NCI-H2107 (cell line): Measurements from ENCODE around the gene HECTD4.
A peak's percentile ranks its signal among the peaks of the same experiment; 100 is the strongest.

Experiments used
- DNase-seq: peaks from one replicate; lab custom pipeline; 2025; lab: John Stamatoyannopoulos, UW

HECTD4 gene

GRCh38 chr12:112321245-112321644 lies 61.0 kb downstream of the HECTD4 start:
- DNase-seq, result no peak

DNA sequence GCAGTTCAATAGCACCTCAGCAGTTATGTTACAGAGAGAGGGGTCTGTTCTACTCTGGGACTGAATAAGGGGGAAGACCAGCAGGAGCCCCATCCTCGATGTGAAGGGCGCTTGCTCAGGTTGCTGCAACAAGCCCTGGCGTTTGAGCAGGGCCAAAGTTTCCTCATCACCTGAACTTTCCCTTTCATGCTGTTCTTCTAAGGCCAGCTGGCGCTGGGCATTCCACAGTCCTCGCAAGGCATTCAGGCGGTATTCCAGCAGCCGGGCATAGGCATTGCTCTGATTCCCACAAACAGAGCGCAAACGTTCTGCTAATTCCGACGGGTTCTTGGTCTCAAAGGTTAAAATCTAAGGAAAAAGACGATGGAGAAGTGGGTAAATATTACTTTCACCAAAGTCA lies 62.8 kb downstream of the HECTD4 start:
- DNase-seq, result no peak

GRCh38 chr12:112317481-112317880 lies 64.8 kb downstream of the HECTD4 start:
- DNase-seq, result no peak

- DNase-seq, result peak; percentile 13
Observed at GRCh38 chr12:112314981-112315380, 67.2 kb downstream of the HECTD4 start.

DNA sequence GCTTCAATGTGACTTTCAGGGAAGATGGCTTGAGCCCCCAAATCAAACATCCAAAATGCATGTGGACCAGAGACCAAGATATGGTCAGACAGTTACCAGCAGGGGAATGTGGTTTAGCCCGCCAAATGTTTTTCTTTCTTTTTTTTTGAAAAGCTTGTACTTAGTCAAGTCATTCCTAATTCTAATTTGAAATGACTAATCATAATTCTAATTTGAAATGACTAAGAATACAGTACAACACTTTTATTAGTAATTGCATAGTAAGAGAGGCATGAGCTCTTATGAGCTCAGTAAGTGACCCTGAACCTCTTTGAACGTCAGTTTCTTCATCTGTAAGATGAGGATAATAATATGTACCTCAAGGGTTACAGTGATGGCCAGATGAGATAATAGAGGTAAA lies 72.4 kb downstream of the HECTD4 start:
- no peak for DNase-seq

GRCh38 chr12:112308652-112309051 lies 73.6 kb downstream of the HECTD4 start:
- DNase-seq, result no peak

DNA sequence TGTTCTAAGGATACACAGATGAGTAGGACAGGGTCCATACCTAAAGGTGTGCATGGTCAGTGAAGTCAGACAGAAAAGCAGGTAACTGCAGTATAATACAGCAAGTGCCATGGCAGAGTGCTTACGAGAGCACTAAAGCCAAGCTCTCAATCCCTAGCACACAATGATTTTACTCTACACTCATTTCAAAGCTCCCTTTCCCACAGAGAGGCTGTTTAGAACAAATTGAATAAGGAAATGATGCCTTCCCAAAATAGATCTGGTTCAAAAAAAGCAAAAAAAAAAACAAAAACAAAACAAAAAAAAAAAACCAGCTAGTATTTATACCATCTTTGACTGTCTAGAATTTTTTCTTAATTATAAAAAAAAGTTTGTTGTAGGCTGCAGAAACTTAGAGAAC lies 74.1 kb downstream of the HECTD4 start:
- DNase-seq, result no peak

DNA sequence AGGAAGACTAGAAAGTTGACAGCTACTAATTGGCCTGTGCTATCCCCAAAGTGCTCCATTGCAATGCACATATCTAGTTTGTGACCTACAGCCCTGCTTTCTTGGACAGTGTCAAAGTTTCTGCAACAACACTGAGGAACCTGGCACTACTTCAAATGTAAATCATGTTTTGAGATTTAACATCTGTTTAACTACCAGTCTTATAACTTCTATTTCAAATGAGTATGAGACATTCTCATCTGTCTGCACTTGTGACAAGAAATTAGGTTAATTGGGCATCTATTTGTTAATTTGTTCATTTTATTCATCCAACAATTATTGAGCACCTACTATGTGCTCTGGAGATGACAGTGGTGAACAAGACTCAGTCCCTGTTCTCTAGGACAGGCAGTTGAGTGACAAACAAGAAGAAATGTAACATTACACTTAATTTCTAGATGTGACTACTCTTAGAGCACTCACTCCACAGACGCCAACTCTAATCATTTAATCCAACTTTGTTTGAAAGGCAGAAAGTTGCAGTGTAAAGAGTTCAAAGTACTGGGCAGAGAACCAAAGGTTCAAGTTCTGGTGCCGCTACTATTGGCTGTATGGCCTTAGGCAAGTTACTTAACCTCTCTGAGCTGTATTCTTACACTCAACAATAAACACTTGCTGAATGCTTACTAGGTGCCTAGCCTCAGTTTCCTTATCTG lies 74.8 kb downstream of the HECTD4 start:
- DNase-seq, result no peak

DNA sequence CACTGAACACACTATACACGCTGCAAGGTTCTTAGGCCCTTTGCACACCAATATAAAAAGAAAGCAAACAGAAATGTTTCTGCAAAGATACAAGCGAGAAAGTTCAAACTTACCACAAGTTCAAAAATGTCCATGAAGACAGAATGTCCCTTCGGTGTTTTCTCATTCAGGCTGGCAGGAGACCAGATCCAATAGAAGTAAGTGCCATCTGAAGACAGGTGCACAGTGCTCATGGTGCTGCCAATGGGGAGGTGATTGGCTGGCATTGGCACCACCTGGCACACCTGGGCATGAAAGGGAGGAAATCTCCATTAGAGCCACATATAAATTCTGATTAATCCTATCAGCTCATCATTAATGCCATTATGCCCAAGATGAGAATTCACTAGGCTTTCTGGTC lies 76.3 kb downstream of the HECTD4 start:
- DNase-seq, result no peak

- no peak for DNase-seq
Observed at GRCh38 chr12:112304436-112304835, 77.8 kb downstream of the HECTD4 start.

GRCh38 chr12:112303799-112304198 lies 78.4 kb downstream of the HECTD4 start:
- no peak for DNase-seq

- DNase-seq, result no peak
Observed at GRCh38 chr12:112303004-112303403, 79.2 kb downstream of the HECTD4 start.

GRCh38 chr12:112299704-112300103 lies 82.5 kb downstream of the HECTD4 start:
- no peak for DNase-seq

GRCh38 chr12:112297188-112297587 lies 85.0 kb downstream of the HECTD4 start:
- no peak for DNase-seq

- DNase-seq, result no peak
Observed at GRCh38 chr12:112296183-112296582, 86.0 kb downstream of the HECTD4 start.

DNA sequence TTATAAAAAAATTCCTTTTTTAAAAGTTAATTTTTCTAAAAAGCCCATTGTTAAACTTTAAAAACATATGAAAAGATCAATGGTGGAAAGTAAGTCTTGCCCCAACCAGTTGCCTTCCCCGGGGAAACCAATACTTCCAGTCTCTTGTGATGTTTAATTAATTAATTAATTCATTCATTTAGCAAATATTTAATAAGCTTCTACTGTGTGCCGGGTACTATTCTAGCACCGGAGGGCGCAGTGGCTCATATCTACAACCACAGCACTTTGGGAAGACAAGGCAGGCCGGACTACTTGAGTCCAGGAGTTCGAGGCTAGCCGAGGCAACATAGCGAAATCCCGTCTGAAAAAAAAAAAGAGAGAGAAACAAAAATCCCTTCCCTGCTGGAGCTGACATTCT lies 87.4 kb downstream of the HECTD4 start:
- no peak for DNase-seq

DNA sequence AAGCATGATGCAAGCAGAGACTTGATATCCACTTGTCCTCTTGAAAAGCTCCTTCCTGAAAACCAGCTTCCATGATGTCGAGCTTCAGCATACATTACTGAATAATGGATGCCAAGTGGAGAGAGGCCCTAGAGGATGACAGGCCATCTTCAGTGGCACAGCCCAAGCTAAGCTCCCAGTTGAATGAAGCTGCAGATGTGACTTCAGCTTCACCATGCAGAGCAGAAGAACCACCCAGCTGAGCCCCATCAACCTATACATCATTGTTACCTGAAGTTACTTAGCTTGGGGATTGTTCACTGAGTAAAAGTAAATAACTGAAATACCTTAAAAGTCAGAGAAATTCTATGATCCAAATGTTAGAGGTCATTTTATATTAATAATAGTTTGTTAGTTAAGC lies 93.6 kb downstream of the HECTD4 start:
- DNase-seq, result no peak

GRCh38 chr12:112285600-112286401 lies 96.4 kb downstream of the HECTD4 start:
- no peak for DNase-seq

DNA sequence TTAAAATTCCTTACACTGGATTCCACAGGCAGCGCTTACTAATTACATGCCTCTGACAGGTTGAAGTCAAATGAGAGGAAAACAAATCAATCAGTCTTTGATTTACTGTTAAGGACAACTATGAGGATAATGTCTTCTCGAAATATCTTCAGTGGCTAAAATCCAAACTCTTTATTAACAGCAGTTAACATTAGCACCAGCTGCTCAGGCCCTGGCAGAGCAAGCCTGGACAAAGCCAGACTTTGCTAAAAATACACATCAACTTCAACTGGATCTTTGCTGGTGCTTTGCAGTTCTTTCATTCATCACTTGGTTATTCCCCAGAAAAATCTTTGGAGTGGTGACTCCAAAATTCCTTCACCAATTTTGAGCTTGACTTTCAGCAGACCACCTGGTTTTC lies 98.7 kb downstream of the HECTD4 start:
- no peak for DNase-seq

DNA sequence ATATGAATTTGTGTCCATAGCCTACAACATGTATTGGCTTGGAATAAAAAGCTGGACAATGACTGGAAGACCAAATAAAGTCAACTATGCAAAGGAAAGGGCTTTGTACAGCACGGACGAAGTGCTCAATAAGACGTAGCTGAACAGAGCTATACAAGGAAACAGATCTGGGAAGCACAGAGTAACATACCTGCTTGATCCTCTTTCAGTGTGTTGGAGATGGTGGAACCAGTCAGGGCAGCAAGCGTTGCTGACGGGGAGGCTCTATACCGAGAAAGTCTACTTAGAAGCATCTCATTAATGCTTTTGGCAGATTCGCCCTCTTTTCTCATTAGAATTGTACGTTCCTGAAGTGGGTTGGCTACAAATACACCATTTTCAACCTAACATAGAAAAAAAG lies 99.3 kb downstream of the HECTD4 start:
- DNase-seq, result no peak

GRCh38 chr12:112275836-112276235 lies 106.4 kb downstream of the HECTD4 start:
- no peak for DNase-seq

DNA sequence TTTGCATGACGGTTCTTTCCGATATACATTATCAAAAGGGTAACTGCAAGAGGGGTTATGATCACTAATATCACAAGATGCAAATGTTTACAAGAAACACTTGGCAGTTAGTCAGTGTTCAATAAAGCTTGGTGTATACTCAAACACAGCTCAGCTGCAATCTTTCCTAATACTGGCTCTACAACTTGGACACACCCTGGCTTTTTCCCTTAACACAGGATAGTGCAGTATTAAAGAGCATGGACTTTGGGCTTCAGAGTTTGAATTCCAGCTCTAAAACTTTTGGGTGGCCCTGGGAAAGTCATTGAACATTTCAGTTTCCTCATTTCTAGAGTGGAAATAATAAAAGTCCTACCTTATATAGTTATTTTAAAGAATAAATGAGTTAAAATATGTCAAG lies 107.0 kb downstream of the HECTD4 start:
- no peak for DNase-seq

DNA sequence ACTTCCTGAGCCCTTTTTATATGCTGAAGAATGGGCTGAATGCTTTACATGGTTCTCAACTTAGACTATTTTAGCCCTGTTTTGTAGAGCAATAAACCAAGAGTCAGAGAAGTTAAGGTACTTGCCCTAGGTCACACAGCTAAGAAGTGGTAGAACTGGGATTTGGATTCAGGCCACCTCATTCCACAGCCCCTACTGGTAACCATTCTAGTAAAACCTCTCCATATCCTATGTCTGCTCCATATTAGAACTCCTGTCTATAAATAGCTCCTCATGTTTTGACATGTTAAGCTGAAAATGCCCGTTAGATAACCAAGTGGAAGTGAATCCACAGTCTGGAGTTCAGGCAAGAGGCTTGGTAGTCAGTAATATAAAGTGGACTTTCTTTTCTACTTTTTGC lies 111.6 kb downstream of the HECTD4 start:
- DNase-seq, result no peak

DNA sequence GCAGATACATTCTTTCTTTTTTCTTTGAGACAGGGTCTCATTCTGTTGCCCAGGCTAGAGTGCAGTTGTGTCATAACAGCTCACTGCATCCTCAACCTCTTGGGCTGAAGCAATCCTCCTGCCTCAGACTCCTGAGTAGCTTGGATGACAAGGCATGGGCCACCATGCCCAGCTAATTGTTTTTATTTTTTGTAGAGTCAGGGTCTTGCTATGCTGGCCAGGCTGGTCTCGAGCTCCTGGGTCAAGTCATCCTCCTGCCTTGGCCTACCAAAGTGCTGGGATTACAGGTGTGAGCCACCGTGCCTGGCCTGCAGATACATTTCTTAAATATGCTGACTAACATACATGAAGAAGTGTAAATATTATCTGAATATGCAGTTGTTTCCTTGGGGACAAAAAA lies 115.8 kb downstream of the HECTD4 start:
- DNase-seq, result no peak
